H1 (cell line): ENCODE results near the gene GUCA1A. TPM values are rescaled to one million over a fixed set of nuclear protein-coding genes. Genes with fewer than 3 reads are reported as not detected.

ENCODE experiments used
- CTCF ChIA-PET: fragments of 300-600 bp; sonication (Branson Sonifier 250); formaldehyde crosslinking; loops from one replicate; lab custom pipeline; 2021; ENCODE audit not compliant: partially characterized antibody; lab: Charles Lee
- POLR2A ChIA-PET: fragments of 300-600 bp; sonication (Branson Sonifier 250); formaldehyde crosslinking; loops from one replicate; lab custom pipeline; 2021; ENCODE audit warnings: inconsistent platforms; ENCODE audit not compliant: partially characterized antibody; lab: Charles Lee
- DNase-seq, 2 experiments: peaks; one replicate each; pipeline versions ENCODE4 v3.0.0 to v3.0.0-alpha.2; 2010 to 2022; ENCODE audit warnings: low spot score in 2 of 2, low read depth in 1 of 2, mixed read lengths in 1 of 2
- FAIRE-seq: peaks from 2 replicates; lab custom pipeline; 2011; peaks lifted over from hg19 to GRCh38; lab: Jason Lieb, UNC
- H2AFZ ChIP-seq: 2 replicates; pipeline ENCODE4 v1.8.1; 2012; ENCODE audit warnings: low read length, inconsistent platforms
- H2AK5ac ChIP-seq: 2 replicates; pipeline ENCODE4 v1.6.1; 2013; ENCODE audit warnings: low read depth, low read length
- H2BK120ac ChIP-seq: replicated peaks from 2 replicates; pipeline ENCODE3; 2013; ENCODE audit warnings: low read depth, low read length, inconsistent platforms
- H2BK12ac ChIP-seq: 2 replicates; pipeline ENCODE4 v1.6.1; 2013; ENCODE audit warnings: low read depth, low read length
- H2BK15ac ChIP-seq: 2 replicates; pipeline ENCODE4 v1.6.1; 2013; ENCODE audit warnings: low read length
- H2BK20ac ChIP-seq: 2 replicates; pipeline ENCODE4 v1.6.1; 2013; ENCODE audit warnings: low read length
- H2BK5ac ChIP-seq: 2 replicates; pipeline ENCODE4 v1.6.1; 2013; ENCODE audit warnings: low read depth, low read length
- H3K14ac ChIP-seq: 2 replicates; pipeline ENCODE4 v1.6.1; 2013; ENCODE audit warnings: inconsistent platforms; ENCODE audit not compliant: insufficient read length
- H3K18ac ChIP-seq: 2 replicates; pipeline ENCODE4 v1.6.1; 2013; ENCODE audit warnings: low read length; ENCODE audit errors: extremely low read depth
- H3K23ac ChIP-seq: 2 replicates; pipeline ENCODE4 v1.6.1; 2013; ENCODE audit warnings: inconsistent platforms; ENCODE audit not compliant: insufficient read length
- H3K23me2 ChIP-seq: 2 replicates; pipeline ENCODE4 v1.6.1; 2013; ENCODE audit warnings: low read depth, low read length
- H3K27ac ChIP-seq: 2 replicates; pipeline ENCODE4 v1.6.1; 2011; ENCODE audit warnings: low read depth, low read length, inconsistent platforms
- H3K27me3 ChIP-seq, 4 experiments: replicated peaks in 1 of 4; 1 replicate in 1 of 4; 2 replicates in 3 of 4; pipeline versions ENCODE4 v1.6.1 to v1.8.1; 2011 to 2013; ENCODE audit warnings: low read length in 3 of 4, mild to moderate bottlenecking in 3 of 4, inconsistent platforms in 2 of 4, mixed read lengths in 2 of 4, moderate library complexity in 1 of 4; ENCODE audit not compliant: control insufficient read depth in 3 of 4, insufficient read depth in 3 of 4; ENCODE audit errors: extremely low read depth in 1 of 4
- H3K36me3 ChIP-seq, 4 experiments: 2 replicates each; pipeline versions ENCODE4 v1.6.1 to v1.8.1; 2011 to 2013; ENCODE audit warnings: mild to moderate bottlenecking in 4 of 4, low read length in 3 of 4, moderate library complexity in 2 of 4, control low read depth in 1 of 4, inconsistent platforms in 1 of 4; ENCODE audit not compliant: insufficient read depth in 4 of 4, control insufficient read depth in 2 of 4
- H3K4ac ChIP-seq: replicated peaks from 2 replicates; pipeline ENCODE3; 2013; ENCODE audit warnings: low read length, low read depth, mixed read lengths, inconsistent platforms; ENCODE audit not compliant: insufficient read length
- H3K4me1 ChIP-seq, 4 experiments: replicated peaks in 1 of 4; 1 replicate in 1 of 4; 2 replicates in 3 of 4; pipeline versions ENCODE4 v1.6.1 to v1.8.1; 2011 to 2013; ENCODE audit warnings: low read length in 3 of 4, inconsistent platforms in 2 of 4, mixed read lengths in 1 of 4; ENCODE audit not compliant: insufficient read depth in 4 of 4, control insufficient read depth in 3 of 4
- H3K4me2 ChIP-seq, 2 experiments: 2 replicates each; pipeline versions ENCODE4 v1.6.1 to v1.8.1; 2011 to 2013; ENCODE audit warnings: low read depth in 2 of 2, low read length in 2 of 2, control low read depth in 1 of 2, inconsistent platforms in 1 of 2, mild to moderate bottlenecking in 1 of 2; ENCODE audit not compliant: insufficient read depth in 1 of 2
- H3K4me3 ChIP-seq, 4 experiments: fragments of 200-600, 300-600 bp in 1 of 4; sonication (generic), shearing (Covaris generic), sonication (Bioruptor Twin) in 1 of 4; 2 replicates each; pipeline versions ENCODE4 v1.5.1 to v1.8.1; 2011 to 2016; ENCODE audit warnings: low read length in 4 of 4, low read depth in 3 of 4, control low read depth in 2 of 4, inconsistent platforms in 2 of 4, mild to moderate bottlenecking in 2 of 4, mixed read lengths in 1 of 4, moderate library complexity in 1 of 4; ENCODE audit not compliant: insufficient read depth in 2 of 4; ENCODE audit errors: extremely low read depth in 1 of 4
- H3K56ac ChIP-seq: replicated peaks from 2 replicates; pipeline ENCODE3; 2013; ENCODE audit warnings: low read depth, mild to moderate bottlenecking, mixed read lengths, low read length, inconsistent platforms; ENCODE audit not compliant: insufficient read length
- H3K79me1 ChIP-seq: 2 replicates; pipeline ENCODE4 v1.6.1; 2013; ENCODE audit warnings: low read depth, low read length, control low read depth
- H3K79me2 ChIP-seq, 2 experiments: 2 replicates each; pipeline versions ENCODE4 v1.6.1 to v1.8.1; 2012 to 2013; ENCODE audit warnings: low read length in 2 of 2, mild to moderate bottlenecking in 2 of 2, inconsistent platforms in 1 of 2; ENCODE audit not compliant: insufficient read depth in 2 of 2, control insufficient read depth in 1 of 2
- H3K9ac ChIP-seq, 4 experiments: replicated peaks in 1 of 4; 1 replicate in 1 of 4; 2 replicates in 3 of 4; pipeline versions ENCODE4 v1.6.1 to v1.8.1; 2011 to 2013; ENCODE audit warnings: low read depth in 3 of 4, low read length in 3 of 4, control low read depth in 2 of 4, mild to moderate bottlenecking in 2 of 4, moderate library complexity in 2 of 4, inconsistent platforms in 1 of 4; ENCODE audit errors: extremely low read depth in 1 of 4
- H3K9me3 ChIP-seq, 2 experiments: 2 replicates each; pipeline versions ENCODE4 v1.6.1 to v1.8.1; 2012 to 2013; ENCODE audit warnings: mild to moderate bottlenecking in 2 of 2, moderate library complexity in 2 of 2, control low read depth in 1 of 2, inconsistent platforms in 1 of 2, low read depth in 1 of 2, low read length in 1 of 2, mixed read lengths in 1 of 2; ENCODE audit not compliant: insufficient read depth in 2 of 2
- H4K20me1 ChIP-seq, 2 experiments: replicated peaks in 1 of 2; 2 replicates each; pipeline versions ENCODE3 to v1.8.1; 2011 to 2013; ENCODE audit warnings: inconsistent platforms in 2 of 2, low read length in 2 of 2, mild to moderate bottlenecking in 1 of 2; ENCODE audit not compliant: insufficient read depth in 2 of 2, control insufficient read depth in 1 of 2
- H4K5ac ChIP-seq: 2 replicates; pipeline ENCODE4 v1.6.1; 2013; ENCODE audit warnings: low read length, low read depth, mixed read lengths, inconsistent platforms; ENCODE audit not compliant: insufficient read length
- H4K8ac ChIP-seq: 2 replicates; pipeline ENCODE4 v1.8.0; 2013; ENCODE audit warnings: mild to moderate bottlenecking, moderate library complexity, low read length, inconsistent platforms; ENCODE audit not compliant: insufficient read depth; ENCODE audit errors: extremely low read depth
- H4K91ac ChIP-seq: replicated peaks from 2 replicates; pipeline ENCODE3; 2013; ENCODE audit warnings: low read length, mixed read lengths, inconsistent platforms; ENCODE audit not compliant: insufficient read length
- POLR2AphosphoS5 ChIP-seq: IDR thresholded peaks from 2 replicates; pipeline ENCODE4 v1.6.1; 2011; ENCODE audit warnings: low read depth, low read length
- TCF12 ChIP-seq: IDR thresholded peaks from 2 replicates; pipeline ENCODE4 v1.6.1; 2011; ENCODE audit warnings: low read depth, mild to moderate bottlenecking, low read length
- WGBS, 2 experiments: shearing (Covaris generic) in 1 of 2; methylation state at CpG; one replicate each; pipeline versions ENCODE4 v1.1.6 to v1.1.7; 2013 to 2015; ENCODE audit warnings: low lambda C conversion rate in 2 of 2, mixed read lengths in 2 of 2, inconsistent platforms in 1 of 2, low coverage in 1 of 2, missing lambda C conversion rate in 1 of 2; ENCODE audit not compliant: insufficient replicate concordance in 2 of 2, insufficient coverage in 1 of 2, insufficient read length in 1 of 2; ENCODE audit errors: extremely low coverage in 1 of 2, missing lambda C conversion rate in 1 of 2; 5-methylcytosine and 5-hydroxymethylcytosine counted together
- polyA plus RNA-seq, 7 experiments: library from polyadenylated mRNA; depleted of rRNA in 3 of 7; stranded (reverse) in 5 of 7; unstranded in 2 of 7; fragments of >200 nt in 5 of 7; fragments of 200-250 nt in 2 of 7; gene quantifications; 1 replicate in 5 of 7; 2 replicates in 1 of 7; 4 replicates in 1 of 7; pipeline versions ENCODE4 v1.2.1 to v1.2.3, GENCODE V29; 2011 to 2013; ENCODE audit warnings: missing spikeins in 2 of 7, mixed read lengths in 2 of 7
- total RNA-seq: library from RNA; stranded (reverse); fragmentation: NEBNext Ultra II Directional; extraction: Animal tissue kit (Norgen Biotek cat#: 25700); gene quantifications from 2 replicates; pipeline ENCODE4 v1.2.1, GENCODE V29; 2021

Gene GUCA1A
- total and polyA plus RNA-seq, 2 of the 8 experiments (the other 6 are each of a cell fraction or from before 2014, with no cell fraction given): 4.6 to 24.6 TPM

- TF ChIP-seq POLR2AphosphoS5 (peak; percentile 70), TCF12 (no peak)
- no peak overlapping the region for H3K56ac ChIP-seq
- DNase-seq (no peak), FAIRE-seq (no peak)
- peaks cover 4 to 24% of the 10 kb centered on the region in 2 experiments for H4K20me1 ChIP-seq
- H3K23me2 ChIP-seq: no peaks in the 10 kb centered on the region; the same call in 1 of the 2 replicates
- no peak overlapping the region for H3K4me2 ChIP-seq
- no peak overlapping the region for H4K5ac ChIP-seq
- no peak overlapping the region for H3K9ac ChIP-seq
- no peak overlapping the region for H3K4me3 ChIP-seq
- POLR2A ChIA-PET: interaction anchor here (1.2 to 5.6 kb wide), 5 partner anchors 8 to 32 kb away, joined by 3 to 41 read pairs (median 9); partner anchors contain the start of gene C6orf132
- H2BK12ac ChIP-seq: no peak overlapping the region
- H2AK5ac ChIP-seq: no peak overlapping the region
- peaks cover 0 to 22% of the 10 kb centered on the region in 2 experiments; a peak in 1 of 4 replicates for H3K79me2 ChIP-seq
- H2BK5ac ChIP-seq: no peak overlapping the region
- no peaks in the 10 kb centered on the region for H3K27me3 ChIP-seq
- no peak overlapping the region for H2AFZ ChIP-seq
- H2BK120ac ChIP-seq: no peak overlapping the region
- no peak overlapping the region for H3K23ac ChIP-seq
- no peaks in the 10 kb centered on the region for H3K9me3 ChIP-seq
- CTCF ChIA-PET: interaction anchor here (1.9 to 2.6 kb wide), 3 partner anchors 21 to 39 kb away, joined by 7 to 9 read pairs (median 8); no protein-coding TSS in a partner anchor
- H2BK20ac ChIP-seq: no peak overlapping the region
- H2BK15ac ChIP-seq: no peak overlapping the region
- peaks cover 20% of the 10 kb centered on the region for H3K79me1 ChIP-seq
- H3K4me1 ChIP-seq: no peaks in the 10 kb centered on the region; a peak in 1 of 7 replicates
- H3K27ac ChIP-seq: no peak overlapping the region
- H4K8ac ChIP-seq: no peak overlapping the region
- WGBS, 2 experiments: 97% methylated on average over 14 of the region's 14 CpGs; no CpG with 5 or more reads in 1 of the 2 experiments
- no peak overlapping the region for H4K91ac ChIP-seq
- H3K14ac ChIP-seq: no peak overlapping the region
- peaks cover 21 to 66% (median 34%) of the 10 kb centered on the region in 4 experiments for H3K36me3 ChIP-seq
- no peak overlapping the region for H3K18ac ChIP-seq
- H3K4ac ChIP-seq: no peak overlapping the region
These were observed 47.9 kb upstream of the GUCA1A start for GRCh38 chr6:42125231-42125630.
